Uterus (tissue), 2 donors: ENCODE results near the gene CASP8AP2.

Experiments used
- POLR2A ChIP-seq, 2 donors: fragments of 450-650 bp; IDR thresholded peaks; one replicate each; pipeline ENCODE4 v1.6.1; 2016; ENCODE audit warnings: antibody characterized with exemption in 2 of 2, mild to moderate bottlenecking in 1 of 2, moderate library complexity in 1 of 2
- TF ChIP-seq, protein P1 (sequence below), 4 experiments: fragments of 200-600 bp in 2 of 4; fragments of 450-650 bp in 2 of 4; sonication (generic) in 2 of 4; IDR thresholded peaks; one replicate each; pipeline ENCODE4 v1.5.1; 2016 to 2019; ENCODE audit warnings: antibody characterized with exemption in 4 of 4, mild to moderate bottlenecking in 2 of 4, moderate library complexity in 1 of 4

DNA sequence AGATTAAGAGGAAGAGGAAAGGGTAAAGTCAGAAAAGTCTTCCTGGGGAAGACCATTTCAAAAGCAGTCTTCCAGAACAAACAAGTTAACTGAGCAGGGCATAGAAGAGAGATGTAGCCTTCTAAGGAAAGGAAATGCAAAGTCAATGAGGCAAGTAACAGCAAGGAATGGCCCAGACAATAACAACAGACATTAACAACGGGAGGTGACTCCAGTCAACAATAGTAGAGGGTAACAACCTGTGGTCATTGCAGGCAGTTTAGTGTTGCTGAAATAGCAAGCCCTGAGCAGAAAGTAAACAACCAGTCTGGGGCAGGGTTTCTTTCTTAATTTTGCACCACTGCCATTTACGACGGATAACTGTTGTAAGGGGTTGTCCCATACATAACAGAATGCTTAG is 12.2 kb upstream of the CASP8AP2 start:
- TF ChIP-seq, protein P1, sequence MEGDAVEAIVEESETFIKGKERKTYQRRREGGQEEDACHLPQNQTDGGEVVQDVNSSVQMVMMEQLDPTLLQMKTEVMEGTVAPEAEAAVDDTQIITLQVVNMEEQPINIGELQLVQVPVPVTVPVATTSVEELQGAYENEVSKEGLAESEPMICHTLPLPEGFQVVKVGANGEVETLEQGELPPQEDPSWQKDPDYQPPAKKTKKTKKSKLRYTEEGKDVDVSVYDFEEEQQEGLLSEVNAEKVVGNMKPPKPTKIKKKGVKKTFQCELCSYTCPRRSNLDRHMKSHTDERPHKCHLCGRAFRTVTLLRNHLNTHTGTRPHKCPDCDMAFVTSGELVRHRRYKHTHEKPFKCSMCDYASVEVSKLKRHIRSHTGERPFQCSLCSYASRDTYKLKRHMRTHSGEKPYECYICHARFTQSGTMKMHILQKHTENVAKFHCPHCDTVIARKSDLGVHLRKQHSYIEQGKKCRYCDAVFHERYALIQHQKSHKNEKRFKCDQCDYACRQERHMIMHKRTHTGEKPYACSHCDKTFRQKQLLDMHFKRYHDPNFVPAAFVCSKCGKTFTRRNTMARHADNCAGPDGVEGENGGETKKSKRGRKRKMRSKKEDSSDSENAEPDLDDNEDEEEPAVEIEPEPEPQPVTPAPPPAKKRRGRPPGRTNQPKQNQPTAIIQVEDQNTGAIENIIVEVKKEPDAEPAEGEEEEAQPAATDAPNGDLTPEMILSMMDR (IDR thresholded peaks at IDR 0.05), result no peak
- no peak for TF ChIP-seq POLR2A (IDR thresholded peaks at IDR 0.05)
